Left lung (tissue), 10 donors: Measurements from ENCODE around the gene CPZ. TPM values are rescaled to one million over a fixed set of nuclear protein-coding genes. Genes with fewer than 3 reads are reported as not detected.

Source experiments
- ATAC-seq: fragments of 200-7000 bp; cut with Tn5 transposase; one replicate; pipeline ENCODE4 v1.9.1; 2020; ENCODE audit warnings: moderate library complexity
- DNase-seq, 4 donors: peaks; one replicate each; pipeline ENCODE4 v3.0.0-alpha.2; 2013 to 2020
- H3K27ac ChIP-seq, 2 donors: fragments of 200-600 bp; sonication (generic) in 1 of 2; one replicate each; pipeline versions ENCODE4 v1.5.0 to v1.8.0; 2020 to 2021
- H3K27me3 ChIP-seq, 2 donors: fragments of 200-600 bp; sonication (generic) in 1 of 2; one replicate each; pipeline versions ENCODE4 v1.5.0 to v1.8.0; 2020 to 2021
- H3K36me3 ChIP-seq, 2 donors: fragments of 200-600 bp; sonication (generic) in 1 of 2; one replicate each; pipeline versions ENCODE4 v1.5.0 to v1.8.0; 2020 to 2021
- H3K4me1 ChIP-seq, 2 donors: fragments of 200-600 bp; one replicate each; pipeline ENCODE4 v1.8.0; 2021
- H3K4me3 ChIP-seq, 2 donors: fragments of 200-600 bp; sonication (generic) in 1 of 2; one replicate each; pipeline versions ENCODE4 v1.5.0 to v1.8.0; 2020 to 2021; ENCODE audit warnings: mild to moderate bottlenecking in 1 of 2
- H3K9me3 ChIP-seq, 2 donors: fragments of 200-600 bp; sonication (generic) in 1 of 2; one replicate each; pipeline versions ENCODE4 v1.5.0 to v1.8.0; 2020 to 2021
- CTCF ChIP-seq, 2 donors: fragments of 200-600 bp; sonication (generic) in 1 of 2; IDR thresholded peaks; one replicate each; pipeline versions ENCODE4 v1.5.0 to v1.8.0; 2021; ENCODE audit warnings: antibody characterized with exemption in 2 of 2
- intact Hi-C, 2 donors: fragments of 100-400 bp; cut with DNase I; formaldehyde crosslinking; loops; one replicate each; pipeline versions ENCODE4 v1.11.2 to v1.14.2; 2022
- polyA plus RNA-seq, 6 donors: library from polyadenylated mRNA; unstranded; fragments of 120-200 nt; gene quantifications; one replicate each; pipeline ENCODE4 v1.2.1, GENCODE V29; 2013; ENCODE audit not compliant: insufficient read length in 6 of 6
- total RNA-seq, 2 donors: library from RNA; stranded (reverse); fragmentation: NEBNext Ultra II Directional; extraction: Animal tissue kit (Norgen Biotek cat#: 25700); gene quantifications; one replicate each; pipeline ENCODE4 v1.2.1, GENCODE V29; 2021
- donor health status: DM: no; HTN: yes; CAD: no.
- donor health status: DM: no; HTN: no; CAD: no.

Gene CPZ
- total and polyA plus RNA-seq, 8 donors = 1.3 to 18.4 (median 3.2) TPM

GRCh38 chr4:8641931-8642650 is 49.5 kb downstream of the CPZ start:
- TF ChIP-seq CTCF (IDR thresholded peaks at IDR 0.05) = no peak
- DNase-seq (peak in 2 of 4 donors; percentile 15 to 58), ATAC-seq (no peak)
- H3K27ac ChIP-seq = no peak overlapping the region
- H3K27me3 ChIP-seq = peaks cover 0 to 52% of the 10 kb centered on the region in 2 donors
- H3K4me3 ChIP-seq = no peak overlapping the region
- H3K4me1 ChIP-seq = no peaks in the 10 kb centered on the region
- H3K36me3 ChIP-seq = no peaks in the 10 kb centered on the region
- H3K9me3 ChIP-seq = no peaks in the 10 kb centered on the region
- intact Hi-C loops = no loop called here

- TF ChIP-seq CTCF (IDR thresholded peaks at IDR 0.05) = no peak
- no peaks in the 10 kb centered on the region for H3K9me3 ChIP-seq
- no peak overlapping the region for H3K4me3 ChIP-seq
- no peaks in the 10 kb centered on the region for H3K4me1 ChIP-seq
- ATAC-seq (no peak), DNase-seq (peak in 3 of 4 donors; percentile 20 to 33 (median 28))
- peaks cover 0 to 48% of the 10 kb centered on the region in 2 donors for H3K27me3 ChIP-seq
- intact Hi-C loops = no loop called here
- H3K27ac ChIP-seq = no peak overlapping the region
- no peaks in the 10 kb centered on the region for H3K36me3 ChIP-seq
Measured at GRCh38 chr4:8642651-8643321, 50.2 kb downstream of the CPZ start.

DNA sequence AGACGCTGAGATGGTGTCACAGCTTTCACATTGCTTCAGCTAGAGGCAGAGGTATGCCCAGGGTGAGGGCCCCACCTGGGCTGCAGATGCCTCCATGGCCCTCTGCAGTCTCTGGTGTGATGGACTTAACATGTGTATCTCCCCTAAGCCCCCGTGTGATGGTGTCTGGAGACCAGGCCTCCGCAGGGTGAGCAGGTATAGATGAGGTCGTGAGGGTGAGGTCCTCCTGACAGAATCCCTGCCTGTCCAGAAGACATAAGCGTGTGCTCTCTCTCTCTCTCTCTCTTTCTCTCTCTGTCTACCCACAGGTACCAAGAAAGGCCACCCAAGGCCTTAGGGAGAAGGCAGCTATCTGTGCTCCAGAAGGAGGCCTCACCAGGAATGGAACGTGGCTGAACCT is 50.9 kb downstream of the CPZ start:
- Histone ChIP-seq H3K36me3 (no peaks in the 10 kb centered on the region), H3K27me3 (peaks cover 0 to 50% of the 10 kb centered on the region in 2 donors), H3K4me3 (no peak overlapping the region), H3K9me3 (no peaks in the 10 kb centered on the region), H3K4me1 (no peaks in the 10 kb centered on the region), H3K27ac (no peak overlapping the region)
- ATAC-seq = no peak
- peak in 2 of 4 donors; percentile 7 to 22 for DNase-seq
- intact Hi-C loops = no loop called here
- no peak for TF ChIP-seq CTCF (IDR thresholded peaks at IDR 0.05)

DNA sequence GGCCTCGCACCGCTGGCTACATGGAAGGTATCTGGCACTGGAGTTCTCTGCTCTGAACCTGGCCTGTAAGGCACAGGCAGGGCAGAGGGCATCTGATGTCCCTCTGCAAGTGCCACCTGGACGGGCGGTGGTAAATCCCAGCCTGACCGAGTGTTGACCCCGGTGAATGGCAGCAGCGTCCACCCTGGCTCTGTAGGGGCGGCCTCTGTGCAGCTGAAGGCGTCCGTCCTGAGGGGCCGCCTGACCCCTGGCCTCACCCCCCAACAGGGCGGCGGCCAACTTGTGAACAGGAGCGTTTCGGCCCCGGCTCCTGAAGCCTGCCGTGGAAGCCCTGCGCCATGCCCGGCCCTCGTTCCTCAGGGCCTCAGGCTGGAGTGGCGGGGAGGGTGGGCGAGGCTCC is 51.4 kb downstream of the CPZ start:
- Histone ChIP-seq H3K9me3 (no peaks in the 10 kb centered on the region), H3K27ac (no peak overlapping the region), H3K4me3 (no peak overlapping the region), H3K27me3 (peaks cover 4 to 56% of the 10 kb centered on the region in 2 donors), H3K36me3 (no peaks in the 10 kb centered on the region), H3K4me1 (no peaks in the 10 kb centered on the region)
- peak in 2 of 4 donors; percentile 19 to 80 for DNase-seq
- TF ChIP-seq CTCF (IDR thresholded peaks at IDR 0.05) = no peak
- intact Hi-C loops = no loop called here
- ATAC-seq = no peak

- no peak overlapping the region for H3K4me3 ChIP-seq
- H3K36me3 ChIP-seq = no peaks in the 10 kb centered on the region
- ATAC-seq (no peak), DNase-seq (peak in 2 of 4 donors; percentile 12 to 49)
- no peaks in the 10 kb centered on the region for H3K4me1 ChIP-seq
- no peak overlapping the region for H3K27ac ChIP-seq
- intact Hi-C loops = no loop called here
- TF ChIP-seq CTCF (IDR thresholded peaks at IDR 0.05) = no peak
- H3K27me3 ChIP-seq = peaks cover 9 to 61% of the 10 kb centered on the region in 2 donors
- no peaks in the 10 kb centered on the region for H3K9me3 ChIP-seq
Measured at GRCh38 chr4:8644461-8644891, 51.9 kb downstream of the CPZ start.
